Effector memory CD8-positive, alpha-beta T cell (primary cell): ENCODE measurements around the gene EIF4E2.
A peak's percentile ranks its signal among the peaks of the same experiment; 100 is the strongest.
"Not testable (repeated sequence)": the region's sequence is repeated elsewhere in the genome, so short reads cannot be mapped to it uniquely, and the experiment has no call there.

Experiments used
- ATAC-seq: fragments of 150-1000 bp; cut with Tn5 transposase; replicated peaks from 2 replicates; pipeline ENCODE4 v1.10.0; 2021; ENCODE audit warnings: mild to moderate bottlenecking, moderate library complexity
- DNase-seq, 3 experiments: peaks; one replicate each; pipeline ENCODE4 v3.0.0; 2021
- H3K27ac Mint-ChIP-seq, 2 donors: one replicate each; pipeline ENCODE4 v1.8.0; 2022; ENCODE audit warnings: mild to moderate bottlenecking in 2 of 2, mixed read lengths in 2 of 2, moderate library complexity in 2 of 2
- H3K27me3 Mint-ChIP-seq, 2 donors: one replicate each; pipeline ENCODE4 v1.8.0; 2022; ENCODE audit warnings: mixed read lengths in 2 of 2
- H3K36me3 Mint-ChIP-seq: one replicate; pipeline ENCODE4 v1.8.0; 2022; ENCODE audit warnings: mild to moderate bottlenecking, moderate library complexity, mixed read lengths; ENCODE audit not compliant: insufficient read depth
- H3K4me1 Mint-ChIP-seq, 2 donors: one replicate each; pipeline ENCODE4 v1.8.0; 2022; ENCODE audit warnings: low read depth in 2 of 2, mixed read lengths in 2 of 2
- H3K4me3 Mint-ChIP-seq, 2 donors: one replicate each; pipeline ENCODE4 v1.8.0; 2022; ENCODE audit warnings: mild to moderate bottlenecking in 2 of 2, mixed read lengths in 2 of 2, moderate library complexity in 2 of 2
- H3K9me3 Mint-ChIP-seq, 2 donors: one replicate each; pipeline ENCODE4 v1.8.0; 2022; ENCODE audit warnings: mixed read lengths in 2 of 2

EIF4E2 gene

GRCh38 chr2:232525199-232525598, 25.3 kb upstream of the EIF4E2 start:
- H3K27ac Mint-ChIP-seq = no peak overlapping the region
- H3K4me3 Mint-ChIP-seq = no peak overlapping the region
- H3K36me3 Mint-ChIP-seq = peaks cover 7% of the 10 kb centered on the region
- H3K27me3 Mint-ChIP-seq = peaks cover 49 to 84% of the 10 kb centered on the region in 2 donors
- DNase-seq = no peak
- ATAC-seq = no peak
- H3K4me1 Mint-ChIP-seq = peaks cover 14 to 23% of the 10 kb centered on the region in 2 donors
- no peaks in the 10 kb centered on the region for H3K9me3 Mint-ChIP-seq

GRCh38 chr2:232525791-232526371, 24.6 kb upstream of the EIF4E2 start, which contains the start of gene CHRND:
TSS of gene CHRND (plus strand) at chr2:232526160. CDS start at chr2:232526216, 56 bp downstream.
- ATAC-seq (no peak), DNase-seq (no peak)
- H3K9me3 Mint-ChIP-seq = no peaks in the 10 kb centered on the region
- H3K36me3 Mint-ChIP-seq = peaks cover 3% of the 10 kb centered on the region
- peaks cover 16 to 23% of the 10 kb centered on the region in 2 donors for H3K4me1 Mint-ChIP-seq
- no peak within 1 kb of the TSS for H3K4me3 Mint-ChIP-seq
- H3K27me3 Mint-ChIP-seq = peaks cover 49 to 84% of the 10 kb centered on the region in 2 donors
- H3K27ac Mint-ChIP-seq = no peak within 1 kb of the TSS

- peaks cover 46 to 84% of the 10 kb centered on the region in 2 donors for H3K27me3 Mint-ChIP-seq
- H3K9me3 Mint-ChIP-seq = no peaks in the 10 kb centered on the region
- no peak for ATAC-seq
- H3K36me3 Mint-ChIP-seq = peaks cover 4% of the 10 kb centered on the region
- no peak overlapping the region for H3K4me3 Mint-ChIP-seq
- H3K4me1 Mint-ChIP-seq = peaks cover 15 to 21% of the 10 kb centered on the region in 2 donors
- DNase-seq = no peak
- H3K27ac Mint-ChIP-seq = no peak overlapping the region
Measured at GRCh38 chr2:232526372-232526941, 24.0 kb upstream of the EIF4E2 start.

GRCh38 chr2:232527905-232528470, 22.5 kb upstream of the EIF4E2 start:
- Mint-ChIP-seq H3K27me3 (peaks cover 48 to 84% of the 10 kb centered on the region in 2 donors), H3K9me3 (no peaks in the 10 kb centered on the region), H3K4me3 (no peak overlapping the region), H3K4me1 (peaks cover 14 to 17% of the 10 kb centered on the region in 2 donors), H3K27ac (peak overlapping the region in 1 of 2 donors; percentile 79), H3K36me3 (peaks cover 5% of the 10 kb centered on the region)
- DNase-seq = no peak
- no peak for ATAC-seq

- H3K9me3 Mint-ChIP-seq = no peaks in the 10 kb centered on the region
- DNase-seq (no peak), ATAC-seq (peak; percentile 50)
- peaks cover 3% of the 10 kb centered on the region for H3K36me3 Mint-ChIP-seq
- H3K4me1 Mint-ChIP-seq = peaks cover 12 to 13% of the 10 kb centered on the region in 2 donors
- H3K4me3 Mint-ChIP-seq = peak overlapping the region in 1 of 2 donors; percentile 47
- H3K27ac Mint-ChIP-seq = peak overlapping the region; percentile 13 to 79
- H3K27me3 Mint-ChIP-seq = peaks cover 49 to 87% of the 10 kb centered on the region in 2 donors
Measured at GRCh38 chr2:232528746-232529460, 21.6 kb upstream of the EIF4E2 start.

- H3K27me3 Mint-ChIP-seq = peaks cover 41 to 88% of the 10 kb centered on the region in 2 donors
- H3K36me3 Mint-ChIP-seq = peaks cover 3% of the 10 kb centered on the region
- no peak overlapping the region for H3K27ac Mint-ChIP-seq
- no peak overlapping the region for H3K4me3 Mint-ChIP-seq
- DNase-seq (no peak), ATAC-seq (no peak)
- no peaks in the 10 kb centered on the region for H3K9me3 Mint-ChIP-seq
- peaks cover 12 to 13% of the 10 kb centered on the region in 2 donors for H3K4me1 Mint-ChIP-seq
Measured at GRCh38 chr2:232529806-232530547, 20.5 kb upstream of the EIF4E2 start.

- Mint-ChIP-seq H3K27ac (no peak overlapping the region), H3K36me3 (peaks cover 3% of the 10 kb centered on the region), H3K4me1 (peaks cover 12 to 13% of the 10 kb centered on the region in 2 donors), H3K9me3 (no peaks in the 10 kb centered on the region), H3K27me3 (peaks cover 41 to 95% of the 10 kb centered on the region in 2 donors), H3K4me3 (no peak overlapping the region)
- ATAC-seq (no peak), DNase-seq (no peak)
Measured at GRCh38 chr2:232530626-232531260, 19.7 kb upstream of the EIF4E2 start.

- no peak for ATAC-seq
- no peak for DNase-seq
- H3K4me1 Mint-ChIP-seq = peaks cover 12 to 13% of the 10 kb centered on the region in 2 donors
- H3K27ac Mint-ChIP-seq = no peak overlapping the region
- H3K36me3 Mint-ChIP-seq = peaks cover 7% of the 10 kb centered on the region
- H3K27me3 Mint-ChIP-seq = peaks cover 44 to 95% of the 10 kb centered on the region in 2 donors
- no peaks in the 10 kb centered on the region for H3K9me3 Mint-ChIP-seq
- no peak overlapping the region for H3K4me3 Mint-ChIP-seq
Measured at GRCh38 chr2:232532419-232532818, 18.1 kb upstream of the EIF4E2 start.

GRCh38 chr2:232532821-232533220, 17.7 kb upstream of the EIF4E2 start:
- not testable (repeated sequence) for H3K9me3 Mint-ChIP-seq, ATAC-seq, H3K27ac Mint-ChIP-seq, H3K4me3 Mint-ChIP-seq, DNase-seq, H3K36me3 Mint-ChIP-seq
- peaks cover 12 to 13% of the 10 kb centered on the region in 2 donors for H3K4me1 Mint-ChIP-seq
- H3K27me3 Mint-ChIP-seq = peaks cover 43 to 95% of the 10 kb centered on the region in 2 donors

- ATAC-seq (no peak), DNase-seq (no peak)
- no peaks in the 10 kb centered on the region for H3K9me3 Mint-ChIP-seq
- peaks cover 7% of the 10 kb centered on the region for H3K36me3 Mint-ChIP-seq
- H3K4me3 Mint-ChIP-seq = no peak overlapping the region
- H3K4me1 Mint-ChIP-seq = peaks cover 5 to 8% of the 10 kb centered on the region in 2 donors
- H3K27ac Mint-ChIP-seq = no peak overlapping the region
- peaks cover 36 to 90% of the 10 kb centered on the region in 2 donors for H3K27me3 Mint-ChIP-seq
Measured at GRCh38 chr2:232533944-232534710, 16.4 kb upstream of the EIF4E2 start.

- no peak overlapping the region for H3K27ac Mint-ChIP-seq
- no peak overlapping the region for H3K4me3 Mint-ChIP-seq
- ATAC-seq = no peak
- no peaks in the 10 kb centered on the region for H3K9me3 Mint-ChIP-seq
- H3K27me3 Mint-ChIP-seq = peaks cover 35 to 80% of the 10 kb centered on the region in 2 donors
- no peak for DNase-seq
- H3K36me3 Mint-ChIP-seq = peaks cover 7% of the 10 kb centered on the region
- H3K4me1 Mint-ChIP-seq = peaks cover 3 to 4% of the 10 kb centered on the region in 2 donors
Measured at GRCh38 chr2:232534940-232535651, 15.4 kb upstream of the EIF4E2 start.
